NCI-H1694 (cell line): ENCODE data around the gene EME1.

ENCODE experiments used
- DNase-seq: peaks from one replicate; lab custom pipeline; 2025; lab: John Stamatoyannopoulos, UW

Gene EME1

DNA sequence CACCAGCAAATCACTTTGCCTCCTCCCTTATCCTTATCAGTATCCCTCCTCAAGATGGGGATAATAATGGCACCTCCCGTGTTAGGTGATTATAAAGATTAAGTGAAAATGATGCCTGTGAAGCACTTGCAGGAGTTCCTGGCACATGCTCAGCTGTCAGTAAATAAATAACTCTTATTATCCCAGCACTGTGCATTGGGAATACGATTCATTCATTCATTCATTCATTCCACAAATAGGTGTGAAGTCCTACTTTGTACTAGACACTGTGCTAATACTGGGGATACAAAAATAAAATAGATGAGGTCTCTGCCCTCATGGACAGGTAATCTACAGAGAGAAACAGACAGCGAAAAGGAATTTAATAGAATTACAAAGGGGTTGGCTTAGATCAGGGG lies 25.1 kb upstream of the EME1 start:
- no peak for DNase-seq

- no peak for DNase-seq
Measured at GRCh38 chr17:50348522-50349242, 24.3 kb upstream of the EME1 start.

DNA sequence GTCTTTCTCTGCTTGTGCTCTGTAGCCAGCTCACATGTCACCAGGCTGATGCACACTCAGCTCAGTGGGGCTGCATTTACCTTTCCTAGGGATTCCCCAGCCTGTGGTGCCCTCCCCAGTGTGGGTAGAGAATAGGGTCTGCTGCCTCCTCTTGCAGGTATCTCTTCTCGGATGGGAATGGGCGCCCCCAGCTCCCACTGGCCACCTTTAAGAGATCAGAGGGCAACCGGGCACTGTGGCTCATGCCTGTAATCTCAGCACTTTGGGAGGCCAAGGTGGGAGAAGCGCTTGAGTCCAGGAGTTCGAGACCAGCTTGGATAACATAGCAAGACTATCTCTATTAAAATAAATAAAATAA lies 23.8 kb upstream of the EME1 start:
- no peak for DNase-seq

GRCh38 chr17:50350733-50351132 lies 22.3 kb upstream of the EME1 start:
- DNase-seq, result no peak

GRCh38 chr17:50352072-50352692 lies 20.8 kb upstream of the EME1 start:
- no peak for DNase-seq

DNA sequence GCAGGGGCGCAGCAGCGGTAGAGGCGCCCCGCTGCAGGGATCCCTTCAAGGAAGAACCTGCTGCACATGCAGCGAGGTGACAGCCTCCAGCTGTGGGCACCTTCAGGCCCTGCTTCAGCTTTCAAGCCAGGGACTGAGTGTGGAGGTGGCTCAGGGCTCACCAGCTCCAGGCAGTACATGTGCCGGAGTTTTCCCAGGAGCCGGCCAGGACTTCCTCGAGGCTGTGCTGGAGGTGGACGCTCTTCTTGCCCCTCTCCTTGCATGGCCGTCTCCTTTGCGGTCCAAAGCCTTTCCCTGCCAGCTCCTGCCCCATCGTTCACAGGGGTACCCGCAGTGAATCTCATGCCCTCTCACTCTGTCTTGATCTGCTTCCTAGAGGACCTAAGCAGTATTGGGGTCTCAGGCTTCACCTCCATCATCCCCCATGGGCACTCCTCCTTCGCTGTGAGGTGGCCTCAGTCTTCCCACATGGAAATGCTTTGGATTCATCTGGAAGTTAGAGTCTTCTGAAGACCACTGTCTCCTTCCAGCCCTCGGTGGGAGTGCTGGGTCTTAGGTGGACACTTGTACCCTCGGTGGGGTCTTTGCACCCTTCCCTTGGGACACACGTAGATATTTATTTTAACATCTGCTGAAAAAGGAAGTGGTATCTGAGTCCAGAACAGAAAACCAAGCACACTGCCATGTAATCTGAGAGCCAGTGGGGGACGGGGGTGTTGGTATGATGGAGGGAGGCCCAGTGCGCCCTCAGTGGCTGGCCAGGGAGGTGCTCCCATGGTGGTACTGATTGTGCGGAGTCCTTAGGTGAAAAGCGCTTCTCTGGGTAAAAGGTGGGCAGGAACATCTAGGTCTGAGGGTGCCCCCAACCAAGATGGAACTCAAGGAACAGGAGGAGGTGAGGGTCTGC lies 20.1 kb upstream of the EME1 start:
- no peak for DNase-seq

- DNase-seq, result no peak
Measured at GRCh38 chr17:50353600-50354195, 19.3 kb upstream of the EME1 start.

GRCh38 chr17:50354198-50354597 lies 18.8 kb upstream of the EME1 start:
- no peak for DNase-seq

- DNase-seq, result no peak
Measured at GRCh38 chr17:50354776-50355175, 18.3 kb upstream of the EME1 start.

DNA sequence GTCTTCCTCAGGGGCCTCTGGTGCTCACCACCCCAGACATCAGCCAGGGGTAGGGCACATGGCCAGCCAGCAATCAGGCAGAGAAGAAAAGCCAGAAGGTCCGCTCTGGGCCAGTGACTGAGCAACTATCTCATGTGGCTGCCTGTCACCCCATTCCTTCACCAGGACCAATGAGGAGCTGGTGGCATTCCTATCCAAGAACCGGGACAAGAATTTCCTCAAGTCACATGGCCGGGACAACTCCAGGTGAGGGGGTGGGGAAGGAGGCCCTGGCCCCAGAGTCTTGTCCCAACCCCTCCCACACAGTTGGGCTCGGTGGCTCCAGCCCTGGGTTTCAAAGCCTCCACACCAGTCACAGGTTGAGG lies 17.7 kb upstream of the EME1 start:
- DNase-seq, result no peak

DNA sequence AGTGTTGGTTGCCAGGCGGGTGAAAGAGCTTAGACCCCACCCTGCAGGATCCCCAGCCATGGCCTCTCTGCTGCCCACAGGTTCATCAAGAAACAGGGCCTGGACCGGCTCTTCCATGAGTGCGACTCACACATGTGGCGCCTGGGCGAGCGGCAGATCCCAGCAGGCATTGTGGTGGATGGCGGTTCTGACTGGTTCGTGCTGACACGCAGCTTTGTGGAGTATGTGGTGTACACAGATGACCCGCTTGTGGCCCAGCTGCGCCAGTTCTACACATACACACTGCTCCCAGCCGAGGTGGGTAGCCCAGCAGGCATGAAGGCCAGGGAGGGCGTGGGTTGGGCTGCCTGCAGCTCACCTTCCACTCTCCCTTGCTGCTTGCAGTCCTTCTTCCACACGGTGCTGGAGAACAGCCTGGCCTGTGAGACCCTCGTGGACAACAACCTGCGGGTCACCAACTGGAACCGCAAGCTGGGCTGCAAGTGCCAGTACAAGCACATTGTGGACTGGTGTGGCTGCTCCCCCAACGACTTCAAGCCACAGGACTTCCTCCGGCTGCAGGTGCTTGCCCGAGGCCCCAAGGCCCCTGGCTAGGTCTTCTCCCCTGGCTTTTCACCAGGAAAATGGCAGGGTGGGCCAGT lies 17.2 kb upstream of the EME1 start:
- no peak for DNase-seq

- no peak for DNase-seq
Measured at GRCh38 chr17:50356418-50356817, 16.6 kb upstream of the EME1 start.

- no peak for DNase-seq
Measured at GRCh38 chr17:50356892-50357510, 16.0 kb upstream of the EME1 start.

GRCh38 chr17:50358177-50358576 lies 14.9 kb upstream of the EME1 start:
- no peak for DNase-seq

DNA sequence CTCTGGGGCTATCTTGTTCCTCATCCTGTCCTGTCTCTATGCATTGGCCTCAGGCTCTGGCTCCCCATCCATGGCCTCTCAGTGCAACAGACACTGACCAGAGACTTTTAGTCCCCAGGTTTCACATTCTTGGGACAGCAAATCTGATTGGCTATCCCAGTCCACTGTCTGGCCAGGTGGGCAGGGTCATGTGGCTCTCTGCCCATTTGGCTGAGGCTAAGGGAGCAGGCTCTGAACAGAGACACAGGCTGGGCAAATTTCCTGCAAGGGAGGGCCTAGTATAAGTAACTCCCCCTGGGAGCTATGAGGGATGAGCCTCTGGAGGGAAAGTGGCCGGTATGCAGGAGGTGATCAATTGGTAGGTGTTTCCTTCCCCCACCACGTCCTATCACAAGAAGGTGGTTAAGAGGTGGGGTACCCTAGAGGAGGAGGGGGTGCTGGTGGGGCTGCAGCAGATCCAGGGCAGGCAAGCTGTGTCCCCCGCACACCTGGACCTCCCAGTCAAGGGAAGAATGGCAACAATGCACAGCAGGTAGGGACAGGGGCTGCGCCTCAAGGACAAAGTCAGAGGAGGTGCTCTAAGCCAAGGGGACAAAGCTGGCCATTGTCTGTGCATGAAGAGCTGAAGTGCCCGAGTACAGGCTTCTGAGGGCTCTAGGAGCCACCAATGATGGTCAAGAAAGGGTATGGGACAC lies 13.9 kb upstream of the EME1 start:
- DNase-seq, result no peak

DNA sequence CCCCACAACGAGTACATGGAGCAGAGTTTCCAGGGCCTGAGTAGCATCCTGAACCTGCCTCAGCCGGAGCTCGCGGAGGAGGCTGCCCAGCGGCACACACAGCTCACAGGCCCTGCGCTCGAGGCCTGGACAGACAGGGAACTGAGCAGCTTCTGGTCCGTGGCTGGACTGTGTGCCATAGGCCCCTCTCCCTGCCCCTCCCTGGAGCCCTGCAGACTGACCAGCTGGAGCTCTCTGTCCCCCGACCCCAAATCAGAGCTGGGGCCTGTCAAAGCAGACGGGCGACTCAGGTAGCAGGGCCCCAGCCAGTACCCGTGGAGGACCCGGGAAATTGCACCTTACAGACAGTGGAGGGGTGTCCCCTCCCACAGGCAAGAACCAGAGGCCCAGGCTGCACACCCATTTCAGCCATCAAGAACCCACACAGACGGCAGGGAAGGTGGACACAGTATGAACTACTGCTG lies 13.0 kb upstream of the EME1 start:
- DNase-seq, result no peak

DNA sequence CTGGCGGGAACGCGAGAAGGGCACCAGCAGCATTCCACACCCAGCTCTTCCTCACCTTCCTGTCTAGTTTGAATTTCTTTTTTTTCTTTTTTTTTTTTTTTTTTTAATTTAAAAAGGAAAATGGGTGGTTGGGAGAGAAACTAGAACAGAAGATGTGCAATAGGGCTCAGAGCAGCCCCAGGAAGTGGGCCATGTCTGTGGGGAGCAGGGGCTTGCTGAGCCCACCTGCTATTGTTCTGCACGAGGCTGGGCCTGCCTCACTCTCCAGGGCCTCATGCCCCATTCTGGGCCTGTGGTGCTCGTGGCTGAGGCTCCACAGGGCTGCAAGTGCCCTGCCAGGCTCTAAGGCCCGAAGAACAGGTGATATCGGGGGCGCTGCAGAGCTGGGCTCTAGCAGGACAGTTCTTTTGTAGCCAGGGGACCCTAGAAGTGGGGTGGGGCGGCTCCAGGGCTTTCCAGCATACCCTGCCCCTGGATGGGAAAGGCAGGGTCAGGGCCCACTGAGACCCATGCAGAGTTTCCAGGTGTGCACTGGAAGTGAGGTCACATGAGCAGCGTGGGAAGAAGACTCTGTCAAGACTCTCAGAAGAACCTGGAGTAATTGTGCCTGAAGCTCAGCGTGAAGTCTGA lies 12.4 kb upstream of the EME1 start:
- no peak for DNase-seq

DNA sequence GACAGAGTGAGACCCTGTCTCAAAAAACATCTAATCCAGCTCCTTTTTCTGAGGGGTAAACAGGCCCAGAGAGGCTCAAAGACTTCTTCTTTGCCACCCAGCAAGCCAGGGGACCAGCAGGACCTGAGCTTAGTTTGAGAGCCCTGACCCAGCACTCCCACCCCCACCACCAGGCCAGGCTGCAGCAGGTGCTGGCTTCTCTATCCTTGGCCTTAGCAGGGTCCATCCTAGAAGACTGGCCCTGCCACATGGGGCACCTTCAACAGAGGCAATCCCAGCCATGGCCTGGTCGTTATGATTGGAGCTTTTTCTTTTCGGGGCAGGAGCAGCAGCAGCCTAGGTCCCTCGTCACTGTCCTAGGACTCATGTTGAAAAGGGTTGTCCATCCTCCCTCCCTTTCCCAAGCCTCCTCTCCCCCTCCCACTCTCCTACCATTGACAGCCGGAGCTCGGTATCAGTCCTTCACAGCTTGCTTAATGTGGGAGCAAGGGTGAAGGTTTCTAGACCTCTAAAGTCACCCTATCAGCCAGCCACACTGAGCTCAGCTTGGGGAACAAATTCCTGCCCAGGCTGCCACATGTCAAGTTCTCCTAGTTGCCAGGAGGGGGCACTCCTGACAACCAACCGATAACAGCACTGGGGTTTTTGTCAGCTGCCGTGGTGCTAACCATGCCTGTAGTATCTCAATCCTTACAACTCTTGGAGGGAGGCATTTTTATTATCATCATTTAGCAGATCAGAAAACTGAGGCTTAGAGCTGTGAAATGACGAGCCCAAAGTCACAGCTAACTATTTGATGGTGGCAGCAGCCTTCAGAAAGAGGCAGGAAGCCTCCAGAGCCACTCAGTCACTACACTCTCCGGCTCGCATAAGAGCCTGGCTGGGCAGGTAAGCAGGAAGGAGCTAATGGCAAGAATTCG lies 11.2 kb upstream of the EME1 start:
- peak; percentile 77 for DNase-seq

- no peak for DNase-seq
Measured at GRCh38 chr17:50362661-50363060, 10.4 kb upstream of the EME1 start.
